ENCODE measurements around the gene P4HA2. TPM values are rescaled to one million over a fixed set of nuclear protein-coding genes. Genes with fewer than 3 reads are reported as not detected.
A peak's percentile ranks its signal among the peaks of the same experiment; 100 is the strongest.

P4HA2 gene
- total and polyA plus RNA-seq, 2 donors (not counting 1 experiment from before 2014, with no cell fraction given) = 184 to 553 TPM

DNA sequence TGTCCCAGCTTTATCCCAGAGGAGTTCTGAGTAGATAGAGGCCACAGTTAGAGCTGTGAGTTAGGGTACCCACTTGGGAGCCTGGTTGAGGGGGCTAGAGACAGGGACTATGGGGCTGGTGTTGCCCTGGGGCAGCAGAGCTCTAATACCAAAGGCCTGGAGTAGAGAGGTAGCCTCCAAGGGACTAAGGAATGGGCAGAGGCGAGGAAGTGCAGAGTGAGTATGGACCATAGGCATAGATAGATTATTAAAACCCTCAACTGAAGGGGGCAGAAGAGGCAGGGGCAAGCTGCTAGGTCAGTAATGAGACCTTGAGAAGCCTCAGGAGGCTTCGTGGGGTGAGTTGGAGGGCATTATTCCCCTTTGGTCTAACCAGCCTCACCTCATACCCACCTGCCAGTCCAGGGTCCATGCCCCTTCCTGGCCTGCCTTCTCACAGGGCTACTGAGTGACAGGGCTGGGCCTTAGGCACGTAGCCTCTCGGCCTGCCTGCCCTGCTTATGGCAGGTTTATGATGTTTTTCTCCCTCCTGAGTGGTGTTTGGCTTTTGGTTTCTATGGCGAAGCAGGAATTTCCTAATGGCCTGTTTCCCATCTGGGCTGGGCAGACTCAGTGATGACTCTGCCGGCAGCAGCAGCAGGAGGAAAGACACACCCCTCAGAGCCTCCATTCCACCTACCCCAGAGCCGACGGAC is 37.8 kb upstream of the P4HA2 start:
- H3K27me3 ChIP-seq (ENCODE audit: control insufficient read depth, insufficient read depth, low read length) = no peaks in the 10 kb centered on the region
- H4K20me1 ChIP-seq (ENCODE audit: control insufficient read depth, extremely low read depth, insufficient read depth, low read length) = no peaks in the 10 kb centered on the region
- no peak for TF ChIP-seq CTCF (conservative IDR thresholded peaks at IDR 0.05 in 1 of 2, IDR thresholded peaks at IDR 0.05 in 1 of 2; ENCODE audit: low read depth in 1 of 2, low read length in 2 of 2)
- TF ChIP-seq EZH2 (IDR thresholded peaks at IDR 0.05; ENCODE audit: low read length, missing control alignments) = no peak
- H2AFZ ChIP-seq (ENCODE audit: low read length) = no peak overlapping the region
- peak overlapping the region; percentile 63 for H3K4me2 ChIP-seq (ENCODE audit: extremely low read depth, insufficient read depth, low read length)
- peaks cover 60% of the 10 kb centered on the region for H3K4me1 ChIP-seq (ENCODE audit: control insufficient read depth, extremely low read depth, insufficient read depth, low read length)
- DNase-seq (ENCODE audit: low read depth in 2 of 2) = peak; percentile 94
- peak overlapping the region; percentile 54 for H3K9ac ChIP-seq (ENCODE audit: insufficient read depth, low read length)
- H3K4me3 ChIP-seq (replicated peaks in 1 of 4; ENCODE audit: control extremely low read depth in 1 of 4, insufficient read depth in 1 of 4, low read depth in 3 of 4, low read length in 4 of 4) = no peak overlapping the region
- H3K27ac ChIP-seq (ENCODE audit: insufficient read depth, low read length) = peak overlapping the region; percentile 98
- peaks cover 6% of the 10 kb centered on the region for H3K79me2 ChIP-seq (ENCODE audit: control insufficient read depth, insufficient read depth, low read length)
- peaks cover 19% of the 10 kb centered on the region for H3K36me3 ChIP-seq (ENCODE audit: control insufficient read depth, insufficient read depth, low read length)
- H3K9me3 ChIP-seq (ENCODE audit: control insufficient read depth, insufficient read depth, low read depth, low read length) = no peaks in the 10 kb centered on the region

DNA sequence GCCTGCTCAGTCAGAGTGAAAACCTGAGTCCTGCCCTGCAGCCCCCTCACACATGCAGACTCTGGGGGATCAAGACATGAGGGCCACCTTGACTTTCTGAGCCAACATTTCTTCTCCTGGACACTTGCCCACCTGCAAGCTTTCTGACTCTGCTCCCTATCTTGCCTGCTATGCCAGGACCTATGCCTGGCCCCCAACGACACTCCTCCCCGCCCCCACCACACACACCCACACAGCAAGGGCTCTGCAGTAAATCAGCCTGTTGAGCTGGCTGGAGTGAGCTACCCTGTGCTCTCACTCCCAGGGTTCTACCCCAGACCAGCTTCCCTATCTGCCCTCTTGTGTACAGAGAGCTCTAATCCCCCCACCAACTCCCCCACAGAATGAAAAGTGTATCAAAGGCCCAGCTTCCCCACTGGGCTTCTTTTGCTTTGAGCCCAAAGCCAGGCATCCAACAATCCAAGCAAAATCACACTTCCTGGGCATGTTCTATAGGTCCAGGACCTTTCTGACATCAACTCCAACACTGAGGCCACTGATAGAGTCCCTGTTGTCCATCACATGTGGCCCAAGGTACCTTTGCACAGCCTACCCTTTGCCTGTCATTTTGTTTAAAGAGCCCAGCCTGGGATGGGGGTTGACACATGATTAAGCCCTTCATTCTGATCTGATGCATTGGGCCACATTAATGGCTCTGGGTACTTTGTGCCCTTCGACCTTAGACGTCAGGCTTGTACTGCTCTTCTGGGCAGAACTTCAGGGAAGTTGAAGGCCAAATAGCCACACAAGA is 37.1 kb upstream of the P4HA2 start:
- H3K36me3 ChIP-seq (ENCODE audit: control insufficient read depth, insufficient read depth, low read length) = peaks cover 15% of the 10 kb centered on the region
- no peak overlapping the region for H3K4me3 ChIP-seq (replicated peaks in 1 of 4; ENCODE audit: control extremely low read depth in 1 of 4, insufficient read depth in 1 of 4, low read depth in 3 of 4, low read length in 4 of 4)
- no peak overlapping the region for H3K9ac ChIP-seq (ENCODE audit: insufficient read depth, low read length)
- peaks cover 9% of the 10 kb centered on the region for H3K79me2 ChIP-seq (ENCODE audit: control insufficient read depth, insufficient read depth, low read length)
- H3K27ac ChIP-seq (ENCODE audit: insufficient read depth, low read length) = peak overlapping the region; percentile 98
- H2AFZ ChIP-seq (ENCODE audit: low read length) = no peak overlapping the region
- H3K4me1 ChIP-seq (ENCODE audit: control insufficient read depth, extremely low read depth, insufficient read depth, low read length) = peaks cover 64% of the 10 kb centered on the region
- H4K20me1 ChIP-seq (ENCODE audit: control insufficient read depth, extremely low read depth, insufficient read depth, low read length) = no peaks in the 10 kb centered on the region
- no peaks in the 10 kb centered on the region for H3K27me3 ChIP-seq (ENCODE audit: control insufficient read depth, insufficient read depth, low read length)
- no peaks in the 10 kb centered on the region for H3K9me3 ChIP-seq (ENCODE audit: control insufficient read depth, insufficient read depth, low read depth, low read length)
- H3K4me2 ChIP-seq (ENCODE audit: extremely low read depth, insufficient read depth, low read length) = peak overlapping the region; percentile 54
- no peak for DNase-seq (ENCODE audit: low read depth in 2 of 2)
- no peak for TF ChIP-seq CTCF (conservative IDR thresholded peaks at IDR 0.05 in 1 of 2, IDR thresholded peaks at IDR 0.05 in 1 of 2; ENCODE audit: low read depth in 1 of 2, low read length in 2 of 2)
- TF ChIP-seq EZH2 (IDR thresholded peaks at IDR 0.05; ENCODE audit: low read length, missing control alignments) = no peak

DNA sequence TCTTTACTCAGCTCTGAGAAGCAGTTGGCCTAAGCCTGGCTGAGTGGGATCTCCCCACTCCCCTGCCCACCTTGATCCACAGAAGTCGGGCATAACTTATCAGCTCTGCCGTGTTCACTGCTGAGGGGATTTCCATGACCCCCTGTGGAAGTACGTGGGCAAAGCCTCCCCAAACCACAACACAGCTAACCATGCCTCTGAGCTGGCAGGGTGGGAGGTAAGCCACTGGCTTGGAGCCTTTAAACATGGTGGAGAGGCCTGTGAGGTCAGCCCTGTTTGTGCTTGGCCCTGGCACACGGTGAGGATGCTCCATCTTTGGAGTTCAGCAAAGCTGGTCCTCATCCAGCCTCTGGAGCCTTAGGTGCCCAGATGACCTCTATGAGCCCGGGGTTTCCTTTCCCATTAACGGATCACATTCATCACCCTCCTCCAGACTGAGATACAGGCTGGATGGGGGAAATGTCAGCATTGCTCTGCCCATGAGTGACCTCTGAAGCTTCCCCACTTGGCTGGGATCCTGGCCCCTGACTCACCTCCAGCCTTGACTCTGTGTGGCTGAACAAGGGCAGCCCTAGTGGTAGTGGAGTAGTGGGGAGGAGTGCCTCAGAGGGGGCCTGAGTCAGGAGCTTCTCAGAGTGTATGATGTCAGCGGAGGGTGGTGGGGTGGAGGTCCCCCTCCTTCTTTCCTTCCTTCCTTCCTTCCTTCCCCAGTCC is 36.1 kb upstream of the P4HA2 start:
- Histone ChIP-seq H3K36me3 (ENCODE audit: control insufficient read depth, insufficient read depth, low read length) (peaks cover 15% of the 10 kb centered on the region), H3K27me3 (ENCODE audit: control insufficient read depth, insufficient read depth, low read length) (no peaks in the 10 kb centered on the region), H3K27ac (ENCODE audit: insufficient read depth, low read length) (peak overlapping the region; percentile 98), H3K4me2 (ENCODE audit: extremely low read depth, insufficient read depth, low read length) (peak overlapping the region; percentile 18), H4K20me1 (ENCODE audit: control insufficient read depth, extremely low read depth, insufficient read depth, low read length) (no peaks in the 10 kb centered on the region), H2AFZ (ENCODE audit: low read length) (no peak overlapping the region), H3K4me1 (ENCODE audit: control insufficient read depth, extremely low read depth, insufficient read depth, low read length) (peaks cover 63% of the 10 kb centered on the region), H3K4me3 (replicated peaks in 1 of 4; ENCODE audit: control extremely low read depth in 1 of 4, insufficient read depth in 1 of 4, low read depth in 3 of 4, low read length in 4 of 4) (no peak overlapping the region), H3K79me2 (ENCODE audit: control insufficient read depth, insufficient read depth, low read length) (peaks cover 12% of the 10 kb centered on the region), H3K9ac (ENCODE audit: insufficient read depth, low read length) (peak overlapping the region; percentile 41), H3K9me3 (ENCODE audit: control insufficient read depth, insufficient read depth, low read depth, low read length) (no peaks in the 10 kb centered on the region)
- peak; percentile 90 to 94 for DNase-seq (ENCODE audit: low read depth in 2 of 2)
- no peak for TF ChIP-seq EZH2 (IDR thresholded peaks at IDR 0.05; ENCODE audit: low read length, missing control alignments)
- peak in 1 of 2 donors; percentile 25 for TF ChIP-seq CTCF (conservative IDR thresholded peaks at IDR 0.05 in 1 of 2, IDR thresholded peaks at IDR 0.05 in 1 of 2; ENCODE audit: low read depth in 1 of 2, low read length in 2 of 2)

All from fibroblast of lung (primary cell).